HEK293 (cell line): ENCODE data around the gene NLGN1.

Experiments used
- BCL11A ChIP-seq: fragments of 450-650 bp; formaldehyde crosslinking; IDR thresholded peaks from 2 replicates; pipeline ENCODE4 v1.5.1; 2016; ENCODE audit warnings: low read depth, missing biosample characterization, missing genetic modification characterization
- CTCF ChIP-seq: fragments of 450-650 bp; formaldehyde crosslinking; IDR thresholded peaks from 2 replicates; pipeline ENCODE4 v1.5.1; 2016; ENCODE audit warnings: missing biosample characterization, missing genetic modification characterization
- GLIS1 ChIP-seq: fragments of 450-650 bp; formaldehyde crosslinking; IDR thresholded peaks from 2 replicates; pipeline ENCODE4 v1.5.1; 2016; ENCODE audit warnings: missing biosample characterization, missing genetic modification characterization
- INSM2 ChIP-seq: fragments of 450-650 bp; formaldehyde crosslinking; IDR thresholded peaks from 2 replicates; pipeline ENCODE4 v1.5.1; 2016; ENCODE audit warnings: missing biosample characterization, missing genetic modification characterization
- KLF7 ChIP-seq: fragments of 450-650 bp; formaldehyde crosslinking; IDR thresholded peaks from 2 replicates; pipeline ENCODE4 v1.5.1; 2016; ENCODE audit warnings: missing biosample characterization, missing genetic modification characterization, borderline replicate concordance
- MEIS1 ChIP-seq: sonication (generic); formaldehyde crosslinking; IDR thresholded peaks from 2 replicates; pipeline ENCODE4 v1.8.1; 2022; ENCODE audit warnings: missing genetic modification reagents, mild to moderate bottlenecking, borderline replicate concordance
- REST ChIP-seq: fragments of 450-650 bp; formaldehyde crosslinking; IDR thresholded peaks from 2 replicates; pipeline ENCODE4 v1.5.1; 2016; ENCODE audit warnings: missing biosample characterization, missing genetic modification characterization
- TRIM28 ChIP-seq: IDR thresholded peaks from 2 replicates; pipeline ENCODE4 v1.6.1; 2011; ENCODE audit warnings: low read length, control low read depth, borderline replicate concordance
- ZBTB44 ChIP-seq: fragments of 450-650 bp; IDR thresholded peaks from 2 replicates; pipeline ENCODE4 v1.5.1; 2018; ENCODE audit warnings: missing biosample characterization, mild to moderate bottlenecking, missing genetic modification characterization
- ZBTB8A ChIP-seq: fragments of 450-650 bp; formaldehyde crosslinking; IDR thresholded peaks from 2 replicates; pipeline ENCODE4 v1.5.1; 2016; ENCODE audit warnings: missing biosample characterization, missing genetic modification characterization
- ZNF146 ChIP-seq: fragments of 450-650 bp; formaldehyde crosslinking; IDR thresholded peaks from 2 replicates; pipeline ENCODE4 v1.5.1; 2016; ENCODE audit warnings: missing biosample characterization, missing genetic modification characterization
- ZNF580 ChIP-seq: fragments of 450-650 bp; formaldehyde crosslinking; IDR thresholded peaks from 2 replicates; pipeline ENCODE4 v1.5.1; 2016; ENCODE audit warnings: missing biosample characterization, missing genetic modification characterization
- ZNF621 ChIP-seq: fragments of 450-650 bp; formaldehyde crosslinking; IDR thresholded peaks from 2 replicates; pipeline ENCODE4 v1.5.1; 2017; ENCODE audit warnings: missing biosample characterization, missing genetic modification characterization
- ZNF701 ChIP-seq: fragments of 450-650 bp; formaldehyde crosslinking; IDR thresholded peaks from 2 replicates; pipeline ENCODE4 v1.5.1; 2016; ENCODE audit warnings: missing biosample characterization, missing genetic modification characterization

GRCh38 chr3:174325171-174325570 is 927.6 kb downstream of the NLGN1 start:
- TF ChIP-seq BCL11A (tag by site-specific recombination), result no peak
- TF ChIP-seq INSM2 (tag by site-specific recombination), result no peak
- no peak for TF ChIP-seq CTCF (tag by site-specific recombination)
- no peak for TF ChIP-seq ZNF621
- no peak for TF ChIP-seq TRIM28
- no peak for TF ChIP-seq ZBTB44
- no peak for TF ChIP-seq ZNF701
- no peak for TF ChIP-seq REST
- TF ChIP-seq KLF7 (tag by site-specific recombination), result no peak
- no peak for TF ChIP-seq GLIS1
- TF ChIP-seq ZNF146 (tag by site-specific recombination), result no peak
- TF ChIP-seq ZBTB8A (tag by site-specific recombination), result no peak
- no peak for TF ChIP-seq MEIS1 (CRISPR knock-in tag)
- TF ChIP-seq ZNF580 (tag by site-specific recombination), result no peak
